GM21528 (cell line): ENCODE measurements around the gene IMPA2.
A peak's percentile ranks its signal among the peaks of the same experiment; 100 is the strongest.
"Not testable (repeated sequence)": the region's sequence is repeated elsewhere in the genome, so short reads cannot be mapped to it uniquely, and the experiment has no call there.

Source experiments
- ATAC-seq: cut with Tn5 transposase; IDR thresholded peaks from one replicate; pipeline ENCODE4 v1.9.1; 2021; ENCODE audit warnings: mild to moderate bottlenecking, moderate library complexity; ENCODE audit not compliant: unreplicated experiment, low FRiP score

The IMPA2 gene

DNA sequence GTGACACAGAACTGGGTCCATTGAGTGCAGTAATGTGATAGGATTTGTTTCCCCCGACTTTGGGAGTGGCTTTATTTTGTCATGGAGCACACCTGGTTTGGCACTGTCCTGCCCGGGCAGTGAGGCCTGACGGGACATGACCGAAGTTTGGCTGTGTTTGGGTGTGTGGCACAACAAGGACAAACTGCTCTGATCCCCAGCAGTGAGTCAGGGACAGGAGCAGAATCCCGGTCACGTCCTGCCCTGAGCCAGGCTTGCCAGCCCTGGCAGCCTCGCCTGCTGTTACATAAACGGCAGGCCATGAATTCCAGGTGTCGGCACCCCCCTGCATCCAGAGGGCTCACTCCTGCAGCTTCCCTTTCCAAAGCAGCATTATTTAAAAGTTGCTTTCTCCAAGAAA lies 45.7 kb downstream of the IMPA2 start:
- ATAC-seq = no peak

DNA sequence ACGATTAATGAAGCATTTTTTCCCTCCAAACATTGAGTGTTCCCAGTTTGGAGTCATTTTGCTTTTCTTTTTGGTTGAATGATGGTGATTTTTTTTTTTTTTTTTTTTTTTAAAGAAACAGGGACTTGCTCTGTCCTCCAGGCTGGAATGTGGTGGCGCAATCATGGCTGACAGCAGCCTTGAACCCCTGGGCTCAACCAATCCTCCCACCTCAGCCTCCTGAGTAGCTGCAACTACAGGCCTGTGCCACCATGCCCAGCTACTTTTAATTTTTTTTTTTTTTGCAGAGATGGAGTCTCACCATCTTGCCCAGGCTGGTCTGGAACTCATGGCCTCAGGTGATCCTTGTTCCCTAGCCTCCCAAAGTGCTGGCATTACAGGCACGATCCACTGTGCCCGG lies 46.2 kb downstream of the IMPA2 start:
- ATAC-seq = no peak

DNA sequence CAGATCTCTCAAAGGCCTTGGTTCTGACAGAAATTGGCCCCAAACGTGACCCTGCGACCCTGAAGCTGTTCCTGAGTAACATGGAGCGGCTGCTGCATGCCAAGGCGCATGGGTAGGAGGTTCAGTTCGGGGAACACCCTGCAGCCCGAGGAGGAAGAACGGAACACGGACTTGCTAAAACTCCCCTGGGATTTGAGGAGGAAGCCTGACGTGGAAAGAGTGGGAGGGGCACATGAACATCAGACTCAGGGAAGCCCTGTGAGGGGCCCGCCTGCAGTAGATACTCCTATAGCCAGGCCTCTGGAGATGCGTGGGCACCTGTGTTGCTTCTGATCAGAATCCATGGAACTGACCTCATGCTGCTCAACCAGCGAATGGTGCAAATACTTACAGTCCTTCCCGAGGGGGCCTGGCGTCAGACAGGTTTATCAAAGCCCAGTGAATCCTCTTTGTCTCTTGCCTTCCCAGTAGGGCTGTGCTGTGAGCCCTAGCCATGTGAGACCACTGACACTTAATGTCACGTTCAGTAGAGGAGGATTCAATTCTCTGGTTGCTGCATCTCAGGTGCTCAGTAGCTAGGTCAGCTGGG lies 46.8 kb downstream of the IMPA2 start:
- ATAC-seq = no peak

DNA sequence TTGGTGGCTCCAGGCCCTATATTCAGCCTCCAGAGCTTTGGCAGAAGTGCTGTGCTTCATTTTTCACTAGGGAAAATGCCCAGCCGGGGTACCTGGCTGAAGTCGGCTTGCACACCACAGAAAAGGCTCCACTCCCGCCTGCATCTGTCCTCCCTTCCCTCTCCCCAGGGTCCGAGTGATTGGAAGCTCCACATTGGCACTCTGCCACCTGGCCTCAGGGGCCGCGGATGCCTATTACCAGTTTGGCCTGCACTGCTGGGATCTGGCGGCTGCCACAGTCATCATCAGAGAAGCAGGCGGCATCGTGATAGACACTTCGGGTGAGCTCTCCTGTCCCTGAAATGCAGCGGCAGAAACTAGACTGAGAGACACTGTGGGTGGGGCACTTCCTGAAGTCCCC lies 47.4 kb downstream of the IMPA2 start:
- ATAC-seq = no peak

DNA sequence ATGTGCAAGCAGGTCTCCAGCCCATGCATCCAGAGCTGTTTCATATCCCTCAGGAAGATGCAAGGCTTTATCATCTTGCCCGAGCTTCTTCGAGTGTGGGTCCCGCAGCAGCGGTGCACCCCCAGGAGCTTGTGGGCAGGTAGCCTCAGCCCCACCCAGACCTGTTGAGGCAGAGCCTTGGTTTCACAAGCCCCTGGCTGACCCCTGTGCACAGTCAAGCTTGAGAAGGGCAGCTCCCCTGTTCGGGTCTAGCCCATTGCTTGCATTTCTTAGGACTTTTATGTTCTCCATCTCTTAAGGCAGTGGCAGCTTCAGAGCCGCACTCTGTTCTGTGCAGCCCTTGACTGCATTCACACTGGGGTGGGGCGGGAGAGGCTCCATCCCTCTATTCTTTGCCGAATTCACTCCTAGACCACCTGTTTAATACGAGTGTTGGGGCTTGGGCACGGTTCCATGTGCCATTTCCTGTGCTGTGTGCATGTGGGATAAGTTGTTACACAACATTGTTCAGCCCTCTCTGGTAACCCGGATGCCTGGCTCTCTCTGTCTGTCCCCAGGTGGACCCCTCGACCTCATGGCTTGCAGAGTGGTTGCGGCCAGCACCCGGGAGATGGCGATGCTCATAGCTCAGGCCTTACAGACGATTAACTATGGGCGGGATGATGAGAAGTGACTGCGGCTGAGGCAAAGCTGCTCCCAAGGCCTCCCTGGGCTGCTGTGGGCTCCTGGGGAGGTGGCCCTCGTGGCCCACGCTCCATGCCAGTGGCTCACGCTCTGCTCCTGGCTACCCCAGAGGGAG lies 48.7 kb downstream of the IMPA2 start:
- ATAC-seq = no peak

DNA sequence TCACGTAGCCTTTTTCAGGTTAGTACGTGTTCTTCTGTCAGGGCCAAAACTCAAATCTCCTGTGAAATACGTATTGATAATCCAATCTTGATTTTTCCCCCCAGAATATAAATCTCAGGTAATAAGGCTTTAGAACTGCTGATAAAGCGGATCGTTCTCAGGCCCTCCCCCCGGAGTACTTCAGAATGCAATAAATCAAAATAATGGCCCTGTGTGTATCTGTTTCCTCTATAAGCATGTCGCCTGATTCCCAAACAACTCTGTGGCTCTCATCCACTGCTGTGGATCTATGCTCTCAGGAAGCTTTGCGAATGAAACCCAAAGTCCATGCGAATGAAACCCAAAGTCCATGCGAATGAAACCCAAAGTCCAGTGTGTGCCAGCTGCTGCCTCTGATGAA lies 49.4 kb downstream of the IMPA2 start:
- no peak for ATAC-seq

DNA sequence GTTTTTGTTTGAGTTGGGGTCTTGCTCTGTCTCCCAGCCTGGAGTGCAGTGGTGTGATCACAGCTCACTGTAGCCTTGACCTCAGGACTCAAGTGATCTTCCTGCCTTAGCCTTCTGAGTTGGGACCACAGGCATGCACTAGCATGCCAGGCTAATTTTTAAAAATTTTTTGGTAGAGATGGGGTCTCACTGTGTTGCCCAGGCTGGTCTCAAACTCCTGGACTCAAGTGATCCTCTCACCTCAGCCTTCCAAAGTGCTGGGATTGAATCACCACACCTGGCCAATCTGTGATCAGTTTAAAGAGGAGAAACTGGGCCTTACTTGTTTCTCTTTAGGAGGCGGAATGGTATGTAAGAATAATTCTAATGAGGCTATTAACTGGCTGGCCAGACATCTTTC lies 49.9 kb downstream of the IMPA2 start:
- ATAC-seq = no peak

DNA sequence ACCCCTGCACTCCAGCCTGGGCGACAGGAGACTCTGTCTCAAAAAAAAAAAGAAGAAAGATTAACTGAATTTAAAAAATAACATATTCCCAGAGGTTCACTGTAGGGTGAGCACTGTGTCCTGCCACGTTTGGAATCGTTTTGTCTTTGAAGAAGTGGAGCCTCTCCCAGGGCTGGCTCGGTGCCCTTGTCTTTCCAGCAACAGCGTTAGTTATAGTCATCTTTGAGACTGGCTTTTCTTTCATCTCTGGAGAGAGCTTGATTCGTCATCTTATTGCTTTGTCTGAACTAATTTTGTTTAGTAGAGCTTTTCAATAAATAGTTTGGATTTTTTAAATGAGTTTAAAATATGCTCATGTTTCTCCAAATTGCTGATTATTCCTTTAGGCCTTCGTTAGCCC lies 50.5 kb downstream of the IMPA2 start:
- no peak for ATAC-seq

DNA sequence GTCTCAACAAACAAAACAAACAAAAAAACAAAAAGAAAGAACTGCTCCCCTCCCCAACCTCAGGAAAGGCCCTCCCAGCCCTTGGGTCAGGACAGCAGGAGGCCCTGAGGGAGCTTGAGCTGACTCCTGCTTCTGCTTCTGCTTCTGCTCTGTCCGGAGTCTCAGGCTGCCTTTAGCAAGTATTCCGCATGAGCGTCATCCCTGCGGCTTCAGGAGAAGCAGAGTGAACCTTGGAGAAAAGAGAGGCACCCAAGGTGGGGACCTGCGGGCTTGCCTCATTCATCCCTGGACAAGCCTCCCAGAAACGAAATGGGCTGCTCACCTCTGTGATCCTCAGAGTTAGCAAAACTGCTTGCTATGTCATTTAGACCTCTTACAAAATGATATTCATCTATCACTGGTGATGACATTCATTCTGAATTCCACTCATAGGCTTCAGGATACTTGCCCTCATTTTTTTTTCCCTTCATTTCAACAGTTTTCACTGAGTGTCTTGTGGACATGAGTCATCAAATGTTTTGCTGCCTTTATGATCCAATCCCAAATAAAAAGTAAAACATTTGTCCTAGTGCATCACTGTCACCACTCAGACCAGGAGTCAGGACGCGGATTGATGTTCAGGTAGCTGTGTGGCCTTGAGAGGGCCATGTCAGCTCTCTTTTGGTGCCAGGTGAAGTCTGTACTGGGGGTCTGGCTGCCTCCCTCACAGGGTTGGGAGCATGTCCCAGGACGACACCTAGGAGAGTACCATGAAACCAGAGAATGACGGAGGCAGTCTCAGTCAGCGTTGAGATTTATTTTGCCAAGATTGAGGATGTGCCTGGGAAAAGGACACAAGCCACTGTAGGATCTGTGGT lies 51.7 kb downstream of the IMPA2 start:
- no peak for ATAC-seq

DNA sequence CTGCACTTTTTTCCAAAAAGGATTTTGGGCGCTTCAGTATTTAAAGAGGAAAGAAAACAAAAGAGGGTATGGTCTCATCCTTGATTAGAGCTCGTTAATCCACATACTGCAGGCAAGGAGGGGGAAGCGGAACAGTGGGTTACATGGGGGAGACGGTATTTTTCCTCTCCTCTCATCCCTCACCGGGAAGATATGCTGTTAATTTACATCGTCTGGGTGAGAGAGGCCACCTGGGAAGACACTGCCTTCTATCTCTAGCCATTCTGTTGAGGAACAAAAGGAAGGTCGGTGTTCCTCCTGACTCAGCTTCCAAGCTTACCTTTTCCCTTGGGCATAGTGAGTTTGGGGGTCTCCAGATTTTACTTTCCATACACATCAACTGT lies 52.3 kb downstream of the IMPA2 start:
- ATAC-seq = no peak

DNA sequence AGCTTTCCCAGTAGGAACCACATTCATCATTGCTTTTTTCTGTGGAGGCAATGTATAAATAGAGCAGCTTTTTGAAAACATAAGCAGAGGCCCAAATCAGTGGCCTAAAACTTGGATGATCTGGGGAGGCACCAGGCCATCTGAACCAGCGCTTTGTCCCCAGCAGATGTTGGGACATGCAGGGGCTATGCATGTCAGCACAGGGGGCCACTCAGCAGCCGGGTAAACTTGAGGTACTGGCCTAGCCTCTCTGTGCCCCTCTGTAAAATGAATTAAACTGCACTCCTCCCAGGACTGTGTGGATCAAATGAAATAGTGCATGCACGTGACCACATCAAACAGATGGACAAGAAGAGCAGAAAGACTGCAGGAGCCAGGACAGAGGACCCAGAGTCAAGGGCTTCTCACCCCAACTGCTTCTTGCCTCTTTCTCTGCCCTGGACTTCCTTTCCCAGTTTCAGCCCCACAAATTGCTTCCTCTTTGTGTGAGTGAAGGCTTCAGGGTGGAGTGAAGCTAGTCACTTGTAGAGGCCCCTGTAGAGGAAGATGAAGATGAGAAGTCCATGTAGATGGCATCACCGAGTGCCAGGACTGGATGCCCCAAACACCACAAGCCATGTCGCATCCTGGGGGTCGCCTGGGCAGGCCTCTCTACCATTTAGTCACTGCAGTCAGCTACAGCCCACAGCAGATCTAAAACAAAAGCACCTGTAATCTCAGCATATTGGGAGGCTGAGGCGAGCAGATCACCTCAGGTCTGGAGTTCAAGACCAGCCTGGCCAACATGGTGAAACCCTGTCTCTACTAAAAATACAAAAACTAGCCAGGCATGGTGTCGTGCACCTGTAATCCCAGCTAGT lies 53.2 kb downstream of the IMPA2 start:
- no peak for ATAC-seq

DNA sequence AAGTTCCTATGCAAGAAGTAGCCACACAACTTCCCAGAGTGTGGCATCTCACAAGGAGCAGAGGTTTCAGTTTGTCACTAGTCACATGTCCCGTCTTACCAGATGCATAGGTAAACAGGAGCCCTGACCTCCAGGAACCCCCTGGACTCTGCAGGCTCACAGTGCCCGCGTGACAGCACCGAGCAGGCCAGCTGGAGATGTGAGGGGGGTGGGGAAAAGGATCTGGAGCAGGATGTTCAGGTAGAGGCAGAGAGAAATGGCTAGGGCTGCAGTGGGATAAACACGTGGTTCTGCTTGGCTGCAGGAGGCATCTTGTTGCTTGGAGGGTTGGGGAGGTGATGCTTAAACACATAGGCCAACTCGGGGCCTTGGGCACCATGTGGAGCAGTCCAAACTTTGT lies 54.2 kb downstream of the IMPA2 start:
- no peak for ATAC-seq

DNA sequence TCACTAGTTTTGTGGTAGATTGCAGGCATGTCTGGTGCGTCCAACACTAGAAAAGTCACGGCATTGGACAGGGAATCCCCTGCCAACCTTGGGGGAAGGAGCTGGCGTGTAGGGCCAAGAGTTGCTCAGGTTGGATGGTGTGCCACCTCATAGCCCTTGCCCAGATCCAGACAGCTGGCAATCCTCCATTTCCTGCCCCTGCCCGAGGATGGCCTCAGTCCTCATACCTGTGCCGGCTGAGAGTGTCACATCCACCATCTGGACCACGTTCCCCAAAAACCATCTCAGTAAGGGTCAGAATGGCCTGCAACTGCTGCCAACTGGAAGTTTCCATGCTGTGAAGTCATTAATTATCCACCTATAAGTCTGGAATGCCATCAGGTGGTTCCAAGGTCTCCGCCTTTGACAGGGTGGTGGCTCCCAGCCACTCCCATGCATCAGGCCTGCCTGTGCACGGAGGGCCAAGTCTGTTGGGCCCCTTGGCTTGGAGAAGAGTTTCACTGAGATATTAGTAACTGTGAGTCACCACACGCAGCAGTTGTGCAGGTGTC lies 55.0 kb downstream of the IMPA2 start:
- no peak for ATAC-seq

DNA sequence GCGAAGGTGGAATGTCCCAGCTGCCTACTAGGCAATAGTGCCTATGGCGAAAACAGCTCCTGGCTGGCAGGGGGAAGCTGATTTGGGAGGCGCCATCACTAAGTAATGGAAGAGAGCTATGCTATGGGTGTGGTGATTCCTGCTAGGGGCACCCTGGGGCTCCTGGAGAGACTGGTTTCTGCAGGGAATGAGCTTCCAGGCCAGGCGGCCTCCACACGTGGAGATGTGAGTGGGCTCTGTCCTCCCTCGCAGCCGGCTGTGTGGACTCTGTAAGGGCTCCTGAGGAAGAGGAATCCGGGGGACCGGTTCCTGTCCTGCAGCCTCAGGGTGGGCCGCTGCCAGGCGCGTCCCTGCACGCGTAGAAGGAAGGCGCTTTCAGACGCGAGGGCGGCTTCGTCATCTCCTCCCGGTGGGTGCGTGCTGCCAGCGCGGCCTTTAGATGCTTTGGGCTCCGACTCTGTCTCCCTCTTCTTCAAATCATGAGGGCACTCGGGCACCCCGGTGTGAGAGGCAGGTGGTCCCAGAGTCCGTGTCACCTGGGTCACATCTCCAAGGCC lies 56.9 kb downstream of the IMPA2 start:
- ATAC-seq = no peak

DNA sequence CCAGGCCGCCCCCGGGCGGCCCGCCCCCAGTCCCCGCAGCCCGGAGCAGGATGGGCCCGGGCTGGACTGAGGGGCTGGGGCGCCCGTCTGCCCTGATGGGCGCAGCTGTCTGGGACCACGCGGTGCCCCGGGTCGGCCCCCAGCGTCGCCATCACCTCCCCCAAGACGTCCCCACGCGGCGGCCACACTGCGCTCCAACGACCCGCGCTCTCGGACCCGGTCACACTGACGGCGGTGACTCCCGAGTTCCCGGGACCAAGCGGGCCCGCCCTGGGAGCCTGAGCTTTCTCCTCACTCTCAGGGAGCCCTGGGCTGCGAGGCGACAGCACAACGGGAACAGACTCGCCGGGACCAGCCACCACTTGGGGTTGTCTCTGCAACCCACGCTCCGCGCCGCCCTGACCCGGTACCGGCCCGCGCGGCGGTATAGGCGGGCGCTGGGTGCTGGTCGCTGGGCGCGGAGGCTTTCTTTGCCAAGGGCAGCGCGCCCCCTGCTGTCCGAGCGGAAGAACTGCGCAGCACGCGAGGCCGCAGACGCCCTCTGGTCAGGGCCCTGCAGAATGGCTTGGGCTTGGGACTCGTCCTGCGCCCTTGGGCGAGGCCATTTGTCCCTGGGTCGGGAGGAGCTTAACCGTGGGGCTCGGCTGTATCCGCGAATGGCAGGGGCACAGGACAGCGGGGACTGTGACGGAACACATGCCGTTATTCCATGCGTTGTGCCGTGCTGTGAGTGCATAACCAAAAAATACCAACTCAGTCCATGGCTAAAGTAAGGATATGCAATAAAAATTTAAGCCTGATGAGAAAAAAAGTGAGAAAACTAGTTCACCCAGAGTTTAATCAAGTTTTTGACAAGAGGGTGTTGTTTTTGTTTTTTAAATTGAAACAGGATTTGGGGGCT lies 57.6 kb downstream of the IMPA2 start:
- peak; percentile 89 for ATAC-seq

DNA sequence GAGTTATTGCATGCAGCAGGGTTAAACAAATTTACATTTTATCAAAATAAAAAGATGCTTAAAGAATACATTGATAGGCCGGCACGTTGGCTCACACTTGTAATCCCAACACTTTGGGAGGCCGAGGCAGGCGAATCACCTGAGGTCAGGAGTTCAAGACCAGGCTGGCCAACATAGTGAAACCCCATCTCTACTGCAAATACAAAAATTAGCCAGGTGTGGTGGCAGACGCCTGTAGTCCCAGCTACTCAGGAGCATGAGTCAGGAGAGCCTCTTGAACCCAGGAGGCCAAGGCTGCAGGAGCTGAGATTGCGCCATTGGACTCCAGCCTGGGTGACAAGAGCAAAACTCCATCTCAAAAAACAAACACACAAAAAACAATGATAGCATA lies 58.2 kb downstream of the IMPA2 start:
- ATAC-seq = not testable (repeated sequence)

DNA sequence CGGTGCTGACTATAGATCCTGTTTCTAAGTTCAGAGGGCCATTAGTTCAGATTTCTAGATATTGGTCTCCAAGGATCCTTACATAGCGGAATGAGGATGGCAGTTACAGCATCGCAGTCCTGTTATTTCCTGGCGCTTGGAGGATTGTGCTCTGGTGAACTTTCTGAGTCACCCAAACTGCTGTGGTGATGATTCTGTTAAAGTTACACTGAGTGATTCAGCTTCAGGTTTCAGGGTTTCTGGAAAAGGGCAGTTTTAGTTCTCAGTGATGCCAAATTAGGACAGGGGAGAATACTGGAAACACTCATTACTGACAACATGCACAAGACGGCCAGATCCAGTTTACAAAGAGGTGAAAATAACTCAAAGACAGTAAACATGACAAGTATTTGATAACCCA lies 60.3 kb downstream of the IMPA2 start:
- ATAC-seq = no peak

DNA sequence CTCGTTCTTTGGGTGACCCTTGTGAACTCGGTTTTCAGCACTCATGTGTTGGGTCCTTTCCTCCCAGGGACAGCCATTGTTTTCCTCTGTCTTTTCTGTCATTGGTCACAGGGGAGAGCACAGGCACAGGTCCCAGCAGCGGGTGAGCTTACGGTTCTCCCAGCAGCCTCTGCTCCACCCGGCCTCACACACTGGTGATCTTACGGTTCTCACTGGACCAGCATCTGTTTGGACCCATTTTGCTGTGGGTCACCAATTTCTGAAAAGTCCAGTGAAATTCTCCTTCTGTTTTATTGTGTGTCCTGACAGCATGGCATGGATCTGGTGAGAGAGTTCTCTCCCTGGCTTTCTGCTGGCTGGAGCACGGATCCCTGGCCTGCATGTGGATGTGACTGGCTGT lies 62.5 kb downstream of the IMPA2 start:
- ATAC-seq = no peak

DNA sequence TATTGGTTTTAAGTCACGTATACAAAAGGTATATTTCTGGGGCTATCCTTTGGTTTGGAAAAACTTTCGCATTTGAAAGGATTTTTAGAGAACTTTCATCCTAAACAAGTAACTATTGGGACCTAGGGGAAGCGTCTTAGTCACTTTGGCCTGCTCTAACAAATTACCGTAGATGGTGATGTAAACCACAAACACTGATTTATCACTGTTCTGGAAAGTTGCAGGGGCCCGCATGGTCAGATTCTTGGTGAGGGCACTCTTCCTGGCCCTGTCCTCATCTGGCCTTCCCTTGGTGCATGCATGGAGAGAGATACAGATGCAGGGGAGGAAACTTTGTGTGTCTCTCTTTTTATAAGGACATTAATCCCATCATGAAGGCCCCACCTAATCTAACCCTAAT lies 63.3 kb downstream of the IMPA2 start:
- ATAC-seq = no peak
